Measurements from ENCODE around the gene HCST. TPM values are rescaled to one million over a fixed set of nuclear protein-coding genes. Genes with fewer than 3 reads are reported as not detected.

Gene HCST
- total RNA-seq (2022; extraction: Qiagen RNA extraction): 0.28 to 0.76 TPM (median 0.62 TPM) in 4 of 5 replicates, not detected in the other

GRCh38 chr19:35901854-35902661 lies at the start of gene HCST:
Gene HCST, plus strand, starts transcription at chr19:35902529. Its CDS starts 65 bp downstream, at chr19:35902594.

GRCh38 chr19:35856546-35857149 lies 45.7 kb upstream of the HCST start, which contains the start of gene KIRREL2:
Gene KIRREL2, plus strand, starts transcription at chr19:35856911. Its CDS starts 209 bp downstream, at chr19:35857120.

GRCh38 chr19:35868172-35868822 lies 34.0 kb upstream of the HCST start, which contains the start of gene APLP1:
Gene APLP1, plus strand, starts transcription at chr19:35868574. Its CDS starts 63 bp downstream, at chr19:35868637.

GRCh38 chr19:35908010-35908441 lies 5.7 kb downstream of the HCST start, which contains the start of gene TYROBP:
Gene TYROBP, minus strand, starts transcription at chr19:35908295. Its CDS starts 67 bp downstream, at chr19:35908228.

GRCh38 chr19:35935911-35936737 lies 33.8 kb downstream of the HCST start, which contains the start of gene LRFN3:
Gene LRFN3, plus strand, starts transcription at chr19:35936374. Its CDS starts 3,052 bp downstream, at chr19:35939426.

Other genes with a start within 250 kb of the HCST start
- gene UPK1A, start 236.0 kb upstream of the HCST start, total RNA-seq (2022; extraction: Qiagen RNA extraction): 0.51 to 1.1 TPM (median 0.91 TPM) in 5 replicates
- gene ZBTB32, start 198.0 kb upstream of the HCST start, total RNA-seq (2022; extraction: Qiagen RNA extraction): 0.03 TPM in 1 of 5 replicates, not detected in the others
- gene KMT2B, start 184.5 kb upstream of the HCST start, total RNA-seq (2022; extraction: Qiagen RNA extraction): 47.4 to 63.8 TPM (median 61.5 TPM) in 5 replicates
- 12.9 to 14.2 TPM (median 13.3 TPM) in 5 replicates for gene IGFLR1, start 160.1 kb upstream of the HCST start, total RNA-seq (2022; extraction: Qiagen RNA extraction)
- gene U2AF1L4, start 157.1 kb upstream of the HCST start, total RNA-seq (2022; extraction: Qiagen RNA extraction): 26.6 to 31.3 TPM (median 28.4 TPM) in 5 replicates
- gene PSENEN, start 156.9 kb upstream of the HCST start, total RNA-seq (2022; extraction: Qiagen RNA extraction): 285 to 335 TPM (median 294 TPM) in 5 replicates
- 18.3 to 28.2 TPM (median 25.9 TPM) in 5 replicates for gene LIN37, start 154.0 kb upstream of the HCST start, total RNA-seq (2022; extraction: Qiagen RNA extraction)
- gene HSPB6, start 145.5 kb upstream of the HCST start, total RNA-seq (2022; extraction: Qiagen RNA extraction): 0.12 to 0.29 TPM (median 0.19 TPM) in 5 replicates
- 23.1 to 33.0 TPM (median 27.3 TPM) in 5 replicates for gene PROSER3, start 144.4 kb upstream of the HCST start, total RNA-seq (2022; extraction: Qiagen RNA extraction)
- 4.3 to 9.2 TPM (median 6.5 TPM) in 5 replicates for gene ARHGAP33, start 127.0 kb upstream of the HCST start, total RNA-seq (2022; extraction: Qiagen RNA extraction)
- 0.22 to 0.36 TPM (median 0.24 TPM) in 4 of 5 replicates, not detected in the other for gene PRODH2, start 89.7 kb upstream of the HCST start, total RNA-seq (2022; extraction: Qiagen RNA extraction)
- 0.32 to 0.84 TPM (median 0.46 TPM) in 5 replicates for gene NPHS1, start 50.0 kb upstream of the HCST start, total RNA-seq (2022; extraction: Qiagen RNA extraction)
- gene KIRREL2, start 45.6 kb upstream of the HCST start, total RNA-seq (2022; extraction: Qiagen RNA extraction): 0.32 to 0.69 TPM (median 0.49 TPM) in 5 replicates
- 62.9 to 100 TPM (median 98.2 TPM) in 5 replicates for gene APLP1, start 34.0 kb upstream of the HCST start, total RNA-seq (2022; extraction: Qiagen RNA extraction)
- 6.6 to 10.3 TPM (median 7.4 TPM) in 5 replicates for gene NFKBID, start 2.0 kb upstream of the HCST start, total RNA-seq (2022; extraction: Qiagen RNA extraction)
- not detected in 5 replicates for gene TYROBP, start 5.8 kb downstream of the HCST start, total RNA-seq (2022; extraction: Qiagen RNA extraction)
- 15.6 to 25.9 TPM (median 22.3 TPM) in 5 replicates for gene LRFN3, start 33.8 kb downstream of the HCST start, total RNA-seq (2022; extraction: Qiagen RNA extraction)
- gene SDHAF1, start 92.7 kb downstream of the HCST start, total RNA-seq (2022; extraction: Qiagen RNA extraction): 28.9 to 53.3 TPM (median 48.7 TPM) in 5 replicates
- gene SYNE4, start 106.3 kb downstream of the HCST start, total RNA-seq (2022; extraction: Qiagen RNA extraction): 0.10 to 0.50 TPM (median 0.33 TPM) in 5 replicates
- gene ALKBH6, start 111.7 kb downstream of the HCST start, total RNA-seq (2022; extraction: Qiagen RNA extraction): 24.0 to 27.0 TPM (median 26.6 TPM) in 5 replicates
- 0.68 to 1.1 TPM (median 0.92 TPM) in 5 replicates for gene CLIP3, start 130.3 kb downstream of the HCST start, total RNA-seq (2022; extraction: Qiagen RNA extraction)
- 5.2 to 8.2 TPM (median 7.8 TPM) in 5 replicates for gene THAP8, start 151.8 kb downstream of the HCST start, total RNA-seq (2022; extraction: Qiagen RNA extraction)
- 19.8 to 31.7 TPM (median 27.4 TPM) in 5 replicates for gene WDR62, start 152.4 kb downstream of the HCST start, total RNA-seq (2022; extraction: Qiagen RNA extraction)
- gene OVOL3, start 208.6 kb downstream of the HCST start, total RNA-seq (2022; extraction: Qiagen RNA extraction): 0.15 to 0.74 TPM (median 0.38 TPM) in 4 of 5 replicates, not detected in the other
- 244 to 270 TPM (median 252 TPM) in 5 replicates for gene POLR2I, start 212.3 kb downstream of the HCST start, total RNA-seq (2022; extraction: Qiagen RNA extraction)
- gene TBCB, start 212.9 kb downstream of the HCST start, total RNA-seq (2022; extraction: Qiagen RNA extraction): 409 to 569 TPM (median 558 TPM) in 5 replicates
- gene CAPNS1, start 237.5 kb downstream of the HCST start, total RNA-seq (2022; extraction: Qiagen RNA extraction): 1,500 to 2,226 TPM (median 2,198 TPM) in 5 replicates
- gene COX7A1, start 249.9 kb downstream of the HCST start, total RNA-seq (2022; extraction: Qiagen RNA extraction): not detected in 5 replicates